Activated naive CD8-positive, alpha-beta T cell treated with anti-CD3 and anti-CD28 coated beads, Interleukin-2, amount 50 U/mL, for 16 hours (primary cell): Measurements from ENCODE around the gene PRRX2.
"Not testable (repeated sequence)": the region's sequence is repeated elsewhere in the genome, so short reads cannot be mapped to it uniquely, and the experiment has no call there.

ENCODE experiments used
- DNase-seq: peaks from one replicate; pipeline ENCODE4 v3.0.0-alpha.2; 2020; ENCODE audit warnings: low read depth, low spot score

The PRRX2 gene

GRCh38 chr9:129732946-129733631 is 67.6 kb downstream of the PRRX2 start:
- DNase-seq, result no peak

- no peak for DNase-seq
These were observed 68.1 kb downstream of the PRRX2 start for GRCh38 chr9:129733632-129733953.

GRCh38 chr9:129735546-129735945 is 70.1 kb downstream of the PRRX2 start:
- no peak for DNase-seq

- DNase-seq, result no peak
These were observed 70.9 kb downstream of the PRRX2 start for GRCh38 chr9:129736334-129736733.

GRCh38 chr9:129737479-129738274 is 72.2 kb downstream of the PRRX2 start:
- DNase-seq, result peak; percentile 74

GRCh38 chr9:129739432-129739831 is 74.0 kb downstream of the PRRX2 start:
- no peak for DNase-seq

GRCh38 chr9:129740174-129740573 is 74.7 kb downstream of the PRRX2 start:
- no peak for DNase-seq

GRCh38 chr9:129740666-129741464 is 75.4 kb downstream of the PRRX2 start:
- no peak for DNase-seq

- DNase-seq, result no peak
These were observed 79.8 kb downstream of the PRRX2 start for GRCh38 chr9:129745200-129745599.

- no peak for DNase-seq
These were observed 80.8 kb downstream of the PRRX2 start for GRCh38 chr9:129746092-129746777.

GRCh38 chr9:129748249-129748648 is 82.8 kb downstream of the PRRX2 start:
- no peak for DNase-seq

GRCh38 chr9:129749052-129749451 is 83.6 kb downstream of the PRRX2 start:
- DNase-seq, result not testable (repeated sequence)

- no peak for DNase-seq
These were observed 84.1 kb downstream of the PRRX2 start for GRCh38 chr9:129749575-129749974.

GRCh38 chr9:129750013-129750638 is 84.7 kb downstream of the PRRX2 start:
- DNase-seq, result no peak

GRCh38 chr9:129751841-129752801 is 86.7 kb downstream of the PRRX2 start:
- DNase-seq, result no peak

- DNase-seq, result no peak
These were observed 87.7 kb downstream of the PRRX2 start, which contains the start of gene PTGES for GRCh38 chr9:129752900-129753729. Gene PTGES (minus strand): TSS chr9:129753042. CDS start chr9:129753012, 30 bp downstream.

GRCh38 chr9:129755151-129755550 is 89.7 kb downstream of the PRRX2 start:
- DNase-seq, result no peak

- DNase-seq, result no peak
These were observed 90.7 kb downstream of the PRRX2 start for GRCh38 chr9:129756191-129756590.

GRCh38 chr9:129757045-129757444 is 91.6 kb downstream of the PRRX2 start:
- DNase-seq, result no peak
